ENCODE data around the gene MSRB3. TPM values are rescaled to one million over a fixed set of nuclear protein-coding genes. Genes with fewer than 3 reads are reported as not detected.

Gene MSRB3
- total and polyA plus RNA-seq, 2 experiments from 2014 or later: 0.95 to 1.7 TPM

DNA sequence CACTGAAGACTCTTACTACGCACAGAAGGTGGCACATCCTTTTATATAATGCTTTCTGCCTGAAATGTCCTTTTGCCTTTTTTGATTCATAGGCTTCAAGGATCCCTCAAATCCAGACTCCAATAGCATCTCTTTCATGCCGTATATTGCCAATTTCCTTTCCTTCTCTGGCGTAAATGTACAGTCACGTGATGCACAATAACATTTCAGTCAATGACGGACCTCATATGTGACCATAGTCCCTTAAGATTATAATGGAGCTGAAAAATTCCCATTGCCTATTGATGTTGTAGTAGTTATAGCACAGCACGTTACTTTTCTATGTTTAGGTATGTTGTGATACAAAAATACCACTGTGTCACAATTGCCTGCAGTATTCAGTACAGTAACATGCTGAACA, 196.3 kb downstream of the MSRB3 start (continued):
- TF ChIP-seq REST (IDR thresholded peaks at IDR 0.05; ENCODE audit: unreplicated experiment): no peak

- H3K4me2 ChIP-seq: no peak overlapping the region
- Mint-ChIP-seq H3K4me1 (no peaks in the 10 kb centered on the region), H3K36me3 (ENCODE audit: low read depth) (peaks cover 7% of the 10 kb centered on the region), H3K9me3 (peaks cover 8% of the 10 kb centered on the region), H3K27ac (no peak overlapping the region), H3K27me3 (ENCODE audit: insufficient read depth, low read depth, poor library complexity) (no peaks in the 10 kb centered on the region), H3K4me3 (no peak overlapping the region)
- H3K79me2 ChIP-seq (replicated peaks; ENCODE audit: insufficient read depth): no peaks in the 10 kb centered on the region
- H3K27me3 ChIP-seq (ENCODE audit: insufficient read depth): no peaks in the 10 kb centered on the region
- H3K9me2 ChIP-seq (ENCODE audit: insufficient read depth): 0 out of 2 replicates have a peak, but pooled peaks cover 3% of the 10 kb centered on the region
- no peak overlapping the region for H3K4me3 ChIP-seq
- H3F3A ChIP-seq (replicated peaks; ENCODE audit: low read depth): no peaks in the 10 kb centered on the region
- no peak for ATAC-seq
- H4K20me1 ChIP-seq (replicated peaks; ENCODE audit: insufficient read depth): no peaks in the 10 kb centered on the region
- H3K4me1 ChIP-seq (ENCODE audit: insufficient read depth): no peaks in the 10 kb centered on the region
- no peaks in the 10 kb centered on the region; the same call in 1 of the 2 replicates for H3K36me3 ChIP-seq (ENCODE audit: insufficient read depth)
- H3K27ac ChIP-seq (ENCODE audit: low read depth): no peak overlapping the region
- no peak for DNase-seq (ENCODE audit: low spot score)
- no peak overlapping the region for H2AFZ ChIP-seq
- TF ChIP-seq STAT1 (IDR thresholded peaks at IDR 0.05; ENCODE audit: unreplicated experiment) (no peak), ZNF114 (CRISPR knock-in tag; IDR thresholded peaks at IDR 0.05) (no peak), ETS1 (IDR thresholded peaks at IDR 0.05) (no peak), CREB1 (CRISPR knock-in tag; IDR thresholded peaks at IDR 0.05; ENCODE audit: low read depth) (no peak), NANOG (IDR thresholded peaks at IDR 0.05; ENCODE audit: borderline replicate concordance) (no peak), JUNB (IDR thresholded peaks at IDR 0.05; ENCODE audit: unreplicated experiment) (no peak), CTCF (conservative IDR thresholded peaks at IDR 0.05; ENCODE audit: low read depth in 2 of 2) (no peak), ZNF331 (CRISPR knock-in tag; IDR thresholded peaks at IDR 0.05; ENCODE audit: low read depth) (no peak), EZH2phosphoT487 (IDR thresholded peaks at IDR 0.05; ENCODE audit: unreplicated experiment) (no peak), EZH2 (IDR thresholded peaks at IDR 0.05; ENCODE audit: low read depth, unreplicated experiment) (no peak), POLR2AphosphoS5 (IDR thresholded peaks at IDR 0.05; ENCODE audit: low read depth) (no peak), ZNF462 (CRISPR knock-in tag; IDR thresholded peaks at IDR 0.05) (no peak)
Observed at GRCh38 chr12:65477721-65478120, 199.2 kb downstream of the MSRB3 start.
